H7 (cell line): ENCODE results near the gene ZNF429. TPM values are rescaled to one million over a fixed set of nuclear protein-coding genes. Genes with fewer than 3 reads are reported as not detected.
"Not testable (repeated sequence)": the region's sequence is repeated elsewhere in the genome, so short reads cannot be mapped to it uniquely, and the experiment has no call there.

Source experiments
- DNase-seq: peaks from one replicate; pipeline ENCODE4 v3.0.0; 2012
- H3K27me3 ChIP-seq: 2 replicates; pipeline ENCODE4 v1.6.0; 2011; ENCODE audit warnings: mild to moderate bottlenecking, low read length; ENCODE audit not compliant: control insufficient read depth, insufficient read depth
- H3K36me3 ChIP-seq: replicated peaks from 2 replicates; pipeline ENCODE4 v1.5.1; 2011; ENCODE audit warnings: low read length; ENCODE audit not compliant: control insufficient read depth, insufficient read depth
- H3K4me3 ChIP-seq: 2 replicates; pipeline ENCODE4 v1.5.1; 2011; ENCODE audit warnings: low read depth, mild to moderate bottlenecking, control low read depth, low read length, moderate library complexity; ENCODE audit not compliant: insufficient read depth
- total RNA-seq: library from RNA; depleted of rRNA; stranded (reverse); fragments of >200 nt; shearing (Covaris generic); gene quantifications from 2 replicates; pipeline ENCODE4 v1.2.3, GENCODE V29; 2014; rRNA removed

The ZNF429 gene
- total RNA-seq: 4.8 and 5.4 TPM in 2 replicates

DNA sequence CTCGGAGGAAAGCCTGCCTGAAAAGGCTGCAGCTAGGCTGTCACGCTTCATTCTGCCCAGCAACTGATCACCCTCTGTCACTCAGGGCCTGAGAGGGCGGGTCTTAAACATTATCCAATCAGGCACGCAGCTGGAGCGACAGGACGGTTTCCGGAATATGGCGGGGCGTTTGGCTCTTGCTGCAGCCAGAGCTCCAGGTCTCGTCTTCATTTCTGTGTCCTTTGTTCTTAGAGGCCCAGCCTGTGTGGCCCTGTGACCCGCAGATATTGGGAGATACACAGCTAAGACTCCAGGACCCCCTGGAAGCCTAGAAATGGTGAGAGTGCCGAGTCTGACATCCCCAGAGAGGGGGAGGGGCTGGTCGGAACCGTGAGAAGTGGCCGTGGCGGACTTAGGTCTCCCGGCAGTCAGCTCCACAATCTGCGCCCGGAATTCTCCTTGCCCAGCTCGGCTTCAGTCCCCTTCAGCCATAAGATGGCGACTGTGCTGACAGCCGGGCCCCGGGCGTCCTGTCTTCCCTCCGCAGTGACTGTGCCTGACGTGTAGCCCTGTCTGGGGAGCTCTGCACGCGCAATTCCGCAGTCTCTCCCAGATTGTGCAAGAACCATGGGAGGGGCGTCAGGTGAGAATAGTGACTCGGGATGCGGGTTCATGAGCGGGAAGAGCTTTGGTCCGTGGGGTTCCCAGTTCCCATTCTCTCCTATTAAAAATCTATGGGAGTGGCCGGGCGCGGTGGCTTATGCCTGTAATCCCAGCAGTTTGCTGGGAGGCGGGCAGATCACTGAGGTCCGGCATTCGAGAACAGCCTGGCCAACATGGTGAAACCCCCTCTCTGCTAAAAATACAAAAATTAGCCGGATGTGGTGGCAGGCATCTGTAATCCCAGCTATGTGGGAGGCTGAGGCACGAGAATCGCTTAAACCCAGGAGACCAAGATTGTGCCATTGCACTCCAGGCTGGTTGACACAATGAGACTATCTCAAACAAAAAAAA, at the start of gene ZNF429:
TSS of gene ZNF429 (plus strand) at position 144 of the 993 bp plus-strand sequence. CDS start at position 314, 170 bp downstream.
- Histone ChIP-seq H3K36me3 (no peaks in the 10 kb centered on the region), H3K4me3 (peak within 1 kb of the TSS; percentile 74), H3K27me3 (no peaks in the 10 kb centered on the region)
- DNase-seq: peak; percentile 93

DNA sequence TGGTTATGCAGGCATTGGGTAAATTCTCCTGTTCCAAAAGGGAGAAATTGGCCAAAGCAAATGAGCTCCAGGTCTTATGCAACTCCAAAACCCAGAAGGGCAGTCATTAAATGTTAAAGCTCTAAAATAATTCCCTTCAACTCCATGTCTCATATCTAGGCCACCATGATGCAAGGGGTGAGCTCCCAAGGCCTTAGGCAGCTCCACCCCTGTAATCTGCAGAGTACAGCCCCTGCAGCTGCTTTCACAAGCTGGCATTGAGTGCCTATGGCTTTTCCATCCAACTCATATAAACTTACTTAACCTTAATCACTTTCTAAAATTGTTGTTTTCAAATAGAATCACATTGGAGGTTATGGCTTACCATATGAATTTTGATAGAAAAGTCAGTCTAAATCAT, 44.7 kb upstream of the ZNF429 start:
- Histone ChIP-seq H3K36me3 (peaks cover 4% of the 10 kb centered on the region), H3K4me3 (no peak overlapping the region), H3K27me3 (no peaks in the 10 kb centered on the region)
- no peak for DNase-seq

DNA sequence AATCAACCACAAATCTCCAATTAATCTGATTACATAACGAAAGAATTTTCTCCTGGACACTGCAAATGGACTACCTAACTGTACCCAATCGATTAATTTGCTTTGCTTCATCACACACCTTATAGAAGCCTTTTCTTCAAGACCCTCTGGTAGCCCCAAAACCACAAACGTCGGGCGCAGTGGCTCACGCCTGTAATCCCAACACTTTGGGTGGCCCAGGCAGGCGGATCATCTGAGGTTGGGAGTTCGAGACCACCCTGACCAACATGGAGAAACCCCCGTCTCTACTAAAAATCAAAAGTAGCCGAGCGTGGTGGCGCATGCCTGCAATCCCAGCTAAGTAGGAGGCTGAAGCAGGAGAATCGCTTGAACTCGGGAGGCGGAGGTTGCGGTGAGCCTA, 42.9 kb upstream of the ZNF429 start:
- peak overlapping the region; percentile 86 for H3K4me3 ChIP-seq
- DNase-seq: no peak
- H3K36me3 ChIP-seq: peaks cover 3% of the 10 kb centered on the region
- H3K27me3 ChIP-seq: no peaks in the 10 kb centered on the region

DNA sequence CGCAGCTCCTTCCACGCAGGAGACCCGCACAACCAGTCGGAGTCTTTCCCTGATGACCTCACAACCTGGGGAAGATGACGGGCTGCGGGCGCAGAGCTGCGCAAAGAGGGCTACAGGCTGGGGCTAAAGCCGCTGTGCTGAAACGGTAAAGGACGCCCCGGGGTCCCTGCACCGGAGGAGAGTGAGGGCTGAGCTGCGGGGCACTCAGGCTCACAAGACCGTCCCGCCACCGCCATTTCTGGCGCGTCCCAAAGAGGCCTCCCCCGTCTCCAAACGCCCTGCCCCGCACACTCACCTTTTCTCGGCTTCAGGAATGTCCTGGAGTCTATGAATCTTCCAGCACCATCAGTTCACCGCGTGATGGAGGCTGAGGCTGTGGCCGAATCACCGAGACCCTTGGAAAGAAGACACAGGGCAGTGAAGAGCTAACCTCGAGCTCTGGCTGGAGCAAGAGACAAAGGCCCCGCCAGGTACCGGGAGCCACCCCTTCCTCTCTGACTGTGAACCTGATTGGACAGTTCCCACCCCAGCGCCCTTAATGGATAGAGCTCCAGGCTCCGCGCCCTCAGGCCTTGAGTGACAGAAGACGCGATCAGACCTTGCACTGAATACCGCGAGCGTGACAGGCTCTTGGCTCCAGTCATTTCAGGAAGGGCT, 41.8 kb upstream of the ZNF429 start:
- DNase-seq: peak; percentile 96
- Histone ChIP-seq H3K36me3 (peaks cover 3% of the 10 kb centered on the region), H3K27me3 (no peaks in the 10 kb centered on the region), H3K4me3 (peak overlapping the region; percentile 86)

DNA sequence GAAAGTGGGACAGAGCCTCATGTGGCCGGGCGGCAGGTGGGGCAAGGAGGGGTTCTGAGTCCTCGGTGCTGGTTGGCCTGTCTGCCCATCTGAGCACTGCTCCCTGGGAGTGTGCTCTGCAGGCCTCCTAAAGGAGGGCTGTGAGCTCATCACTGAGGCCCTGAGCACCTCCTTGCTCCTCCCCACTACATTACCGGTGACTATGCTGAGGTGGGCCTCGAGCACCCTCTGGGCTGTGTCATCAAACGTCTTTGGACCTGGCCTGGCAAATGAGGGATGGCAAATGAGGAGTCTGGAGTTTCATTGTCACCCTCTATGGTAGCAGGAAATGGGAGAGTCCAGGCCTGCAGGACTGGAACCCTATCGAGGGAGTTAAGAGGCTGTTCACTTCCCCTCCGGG, 38.8 kb upstream of the ZNF429 start:
- H3K27me3 ChIP-seq: no peaks in the 10 kb centered on the region

DNA sequence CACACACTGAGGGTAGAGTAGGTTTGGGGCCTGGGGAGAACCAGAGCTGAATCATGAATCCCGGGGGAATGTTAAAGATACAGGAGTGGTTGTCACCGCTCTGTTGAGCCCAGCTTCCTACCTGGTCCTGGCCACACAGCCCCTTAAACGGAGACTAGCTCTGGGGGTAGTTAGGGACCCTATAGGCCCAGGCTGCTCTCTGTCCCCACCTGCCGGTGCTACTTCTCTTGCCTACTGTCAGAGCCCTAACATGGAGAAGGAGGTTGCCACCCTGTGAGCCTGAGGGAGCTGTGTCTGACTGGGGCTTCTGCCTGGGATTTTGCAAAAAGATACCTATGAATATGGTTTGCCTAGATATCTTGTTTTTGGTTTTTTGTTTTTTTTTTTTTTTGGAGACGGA, 36.6 kb upstream of the ZNF429 start:
- Histone ChIP-seq H3K4me3 (no peak overlapping the region), H3K36me3 (no peaks in the 10 kb centered on the region), H3K27me3 (no peaks in the 10 kb centered on the region)
- DNase-seq: peak; percentile 55

More for the DNA sequence above, 38.8 kb upstream of the ZNF429 start:
- Histone ChIP-seq H3K4me3 (no peak overlapping the region), H3K36me3 (no peaks in the 10 kb centered on the region)
- DNase-seq: no peak

DNA sequence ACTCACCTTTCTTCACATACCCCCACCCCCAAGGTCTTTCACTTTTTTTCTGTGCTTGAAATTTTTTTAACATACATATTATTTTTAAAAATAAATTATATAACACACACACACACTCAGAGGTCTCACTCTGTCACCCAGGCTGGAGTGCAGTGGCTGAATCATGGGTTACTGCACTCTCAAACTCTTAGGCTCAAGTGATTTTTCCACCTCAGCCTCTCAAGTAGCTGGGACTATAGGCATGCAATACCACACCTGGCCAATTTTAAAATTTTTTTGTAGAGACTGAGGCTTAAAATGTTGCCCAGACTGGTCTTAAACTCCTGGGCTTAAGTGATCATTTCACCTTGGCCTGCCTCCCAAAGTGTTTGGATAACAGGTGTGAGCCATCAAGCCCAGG, 32.9 kb upstream of the ZNF429 start:
- H3K36me3 ChIP-seq: no peaks in the 10 kb centered on the region
- no peak overlapping the region for H3K4me3 ChIP-seq

DNA sequence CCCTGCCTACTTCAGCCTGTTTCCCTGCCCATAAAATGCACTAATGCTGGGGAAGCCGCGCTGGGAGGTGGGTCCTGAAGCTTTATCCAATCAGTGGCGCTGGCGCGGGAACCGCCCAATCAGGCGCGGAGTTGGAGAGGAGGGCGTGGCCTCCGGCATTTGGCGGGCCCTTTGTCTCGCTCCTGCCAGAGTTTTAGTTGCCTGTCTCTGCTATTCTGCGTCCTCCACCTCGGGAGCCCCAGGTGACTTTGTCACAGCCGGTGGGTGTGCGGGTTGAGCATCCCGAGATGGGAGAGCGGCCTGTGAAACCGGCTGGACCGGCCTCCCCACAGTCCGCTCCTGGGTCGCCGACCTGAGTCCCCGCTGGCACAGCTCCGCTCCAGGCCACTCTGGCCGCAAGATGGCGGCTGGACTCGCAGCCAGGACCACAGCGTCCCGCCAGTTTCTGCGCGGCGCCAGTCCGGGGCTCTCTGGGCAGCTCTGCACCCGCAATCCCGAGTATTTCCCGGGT, 30.7 kb upstream of the ZNF429 start:
- Histone ChIP-seq H3K4me3 (peak overlapping the region; percentile 70), H3K36me3 (no peaks in the 10 kb centered on the region), H3K27me3 (no peaks in the 10 kb centered on the region)
- DNase-seq: peak; percentile 90

More for the DNA sequence above, 32.9 kb upstream of the ZNF429 start:
- no peak for DNase-seq
- no peaks in the 10 kb centered on the region for H3K27me3 ChIP-seq

DNA sequence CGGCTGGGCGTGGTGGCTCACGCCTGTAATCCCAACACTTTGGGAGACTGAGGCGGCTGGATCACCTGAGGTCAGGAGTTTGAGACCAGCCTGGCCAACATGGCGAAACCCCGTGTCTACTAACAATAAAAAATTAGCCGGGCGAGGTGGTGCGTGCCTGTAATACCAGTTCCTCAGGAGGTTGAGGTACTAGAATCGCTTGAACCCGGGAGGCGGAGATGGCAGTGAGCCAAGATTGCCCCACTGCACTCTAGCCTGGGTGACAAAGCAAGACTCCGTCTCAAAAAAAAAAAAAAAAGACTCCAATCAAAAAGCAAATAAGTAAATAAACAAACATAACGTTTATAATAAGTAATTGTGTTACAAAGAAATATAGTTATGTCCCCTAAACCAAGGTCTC, 23.0 kb upstream of the ZNF429 start:
- DNase-seq, H3K4me3 ChIP-seq, H3K36me3 ChIP-seq, H3K27me3 ChIP-seq: not testable (repeated sequence)

DNA sequence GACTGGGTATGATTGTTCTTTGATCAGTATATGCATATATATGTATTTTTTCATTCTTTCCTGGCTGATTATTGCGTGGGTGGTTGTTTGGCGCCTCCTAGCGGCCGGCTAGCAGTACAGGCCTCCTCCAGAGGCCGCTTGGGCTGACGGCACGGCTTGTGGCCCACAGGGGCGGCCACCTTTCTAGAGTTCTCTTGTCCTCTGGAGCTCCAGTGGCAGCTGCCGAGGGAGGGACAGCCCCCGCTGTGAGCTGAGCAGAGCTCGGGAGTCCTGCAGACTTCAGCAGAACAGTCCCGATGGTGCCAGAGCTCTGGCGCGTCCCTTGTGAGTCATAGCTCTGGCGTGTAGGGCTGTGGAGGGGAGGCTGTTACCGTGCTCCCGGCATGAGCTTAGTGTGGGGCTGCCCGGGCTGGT, 22.5 kb upstream of the ZNF429 start:
- Histone ChIP-seq H3K4me3 (no peak overlapping the region), H3K36me3 (peaks cover 8% of the 10 kb centered on the region), H3K27me3 (no peaks in the 10 kb centered on the region)
- DNase-seq: peak; percentile 84

DNA sequence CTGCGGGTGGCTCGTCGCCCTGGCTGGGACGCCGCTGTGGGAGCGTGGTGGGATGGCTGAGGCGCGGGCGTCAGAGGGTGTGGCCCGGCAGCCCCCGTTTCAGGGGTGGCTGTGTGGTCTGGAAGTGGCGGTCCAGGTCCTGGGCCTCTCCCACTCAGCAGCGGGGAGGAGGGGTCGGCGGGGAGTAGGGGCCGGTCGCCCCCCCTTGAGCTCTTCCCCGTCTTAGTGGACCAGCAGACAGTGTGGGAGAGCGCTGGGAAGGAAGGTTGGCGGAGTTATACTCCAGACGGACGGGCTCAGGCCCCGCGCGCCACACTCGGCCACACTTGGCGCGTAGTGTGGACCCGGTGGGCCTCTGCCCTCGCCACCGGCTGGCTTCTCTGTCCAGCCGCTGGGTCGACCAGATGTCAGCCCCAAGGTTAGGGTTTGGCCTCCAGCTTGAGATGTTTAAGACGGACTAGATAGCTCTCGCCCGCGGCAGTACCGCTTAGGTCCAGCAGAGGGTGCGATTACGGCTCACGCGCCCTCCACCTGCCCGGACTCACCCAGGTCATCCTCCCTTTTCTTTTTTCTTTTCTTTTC, 21.7 kb upstream of the ZNF429 start:
- Histone ChIP-seq H3K4me3 (no peak overlapping the region), H3K27me3 (no peaks in the 10 kb centered on the region), H3K36me3 (peaks cover 8% of the 10 kb centered on the region)
- DNase-seq: peak; percentile 88

DNA sequence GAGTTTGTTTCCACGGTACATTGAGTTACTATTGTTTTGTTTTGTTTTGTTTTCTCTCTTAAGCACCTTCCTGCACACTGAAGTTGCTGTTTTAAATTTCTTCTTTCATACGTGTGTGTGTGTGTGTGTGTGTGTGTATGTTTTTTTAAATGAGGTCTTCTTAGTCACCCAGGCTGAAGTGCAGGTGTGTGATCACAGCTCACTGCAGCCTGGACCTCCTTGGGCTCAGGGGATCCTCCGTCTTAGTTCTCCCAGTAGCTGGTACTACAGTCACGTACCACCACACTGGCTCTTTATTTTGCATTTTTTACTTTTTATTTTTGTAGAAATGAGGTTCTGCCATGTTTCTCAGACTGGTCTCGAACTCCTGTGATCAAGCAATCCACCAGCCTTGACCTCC, 20.8 kb upstream of the ZNF429 start:
- H3K27me3 ChIP-seq: no peaks in the 10 kb centered on the region
- H3K4me3 ChIP-seq: no peak overlapping the region
- H3K36me3 ChIP-seq: peaks cover 9% of the 10 kb centered on the region
- no peak for DNase-seq

DNA sequence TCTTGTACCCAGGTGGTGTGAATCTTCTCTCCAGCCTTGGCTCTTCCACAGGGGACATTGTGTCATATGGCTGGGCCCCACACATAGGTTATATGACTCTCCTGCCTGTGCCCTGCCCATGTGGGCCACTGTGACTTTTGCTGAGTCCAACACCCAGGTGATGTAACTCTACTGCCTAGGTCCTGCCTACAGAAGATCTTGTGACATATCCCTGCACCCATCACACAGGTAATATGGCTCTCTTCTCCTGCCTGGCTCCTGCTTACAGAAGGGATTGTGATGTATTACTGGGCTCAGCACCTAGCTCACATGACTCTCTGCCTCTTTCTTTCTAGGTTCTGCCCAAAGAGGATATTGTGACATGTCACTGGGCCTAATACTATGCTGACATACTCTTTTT, 19.5 kb upstream of the ZNF429 start:
- H3K27me3 ChIP-seq: no peaks in the 10 kb centered on the region
- DNase-seq: no peak
- no peak overlapping the region for H3K4me3 ChIP-seq
- peaks cover 15% of the 10 kb centered on the region for H3K36me3 ChIP-seq

DNA sequence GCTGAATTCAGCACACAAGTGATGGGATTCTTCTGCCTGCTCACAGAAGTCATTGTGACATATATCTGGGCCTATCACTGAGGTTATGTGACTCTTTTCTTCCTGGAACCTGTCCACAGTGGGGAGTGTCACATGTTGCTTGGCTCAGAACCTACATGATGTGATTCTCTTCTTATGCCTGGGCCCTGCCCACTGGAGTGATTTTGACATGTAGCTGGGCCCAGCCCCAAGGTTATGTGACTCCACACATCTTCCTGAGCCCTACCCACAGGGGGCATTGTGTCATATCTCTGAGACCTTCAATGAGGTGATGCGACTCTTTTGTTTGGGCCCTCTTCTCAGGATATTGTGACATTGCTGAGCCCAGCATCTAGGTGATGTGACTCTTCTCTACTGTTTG, 17.4 kb upstream of the ZNF429 start:
- Histone ChIP-seq H3K4me3 (no peak overlapping the region), H3K36me3 (peaks cover 27% of the 10 kb centered on the region), H3K27me3 (no peaks in the 10 kb centered on the region)
- no peak for DNase-seq
